MCF 10A (cell line): Measurements from ENCODE around the gene CRTAC1. TPM values are rescaled to one million over a fixed set of nuclear protein-coding genes. Genes with fewer than 3 reads are reported as not detected.

ENCODE experiments used
- BruUV-seq: library from RNA; stranded (reverse); fragments of 400-500 nt; replicated peaks from 2 replicates; lab custom pipeline; 2021; lab: Mats Ljungman, UMichigan
- CTCF ChIA-PET: fragments of 300-600 bp; sonication (Branson Sonifier 250); formaldehyde crosslinking; extraction: SDS; loops from one replicate; lab custom pipeline; 2021; ENCODE audit warnings: antibody characterized with exemption, inconsistent platforms; lab: Yijun Ruan, JAX
- POLR2A ChIA-PET: fragments of 300-600, 350-650 bp; sonication (Branson Sonifier 250); formaldehyde crosslinking; extraction: SDS; loops from one replicate; lab custom pipeline; 2020; ENCODE audit warnings: antibody characterized with exemption, inconsistent platforms; lab: Yijun Ruan, JAX
- DNase-seq: peaks from one replicate; pipeline ENCODE4 v3.0.0-alpha.2; 2018; ENCODE audit not compliant: unreplicated experiment
- H3K27ac Mint-ChIP-seq: one replicate; pipeline ENCODE4 v1.8.0; 2022; ENCODE audit warnings: mild to moderate bottlenecking, low read depth, mixed read lengths; ENCODE audit not compliant: unreplicated experiment
- H3K27me3 Mint-ChIP-seq: one replicate; pipeline ENCODE4 v1.8.0; 2022; ENCODE audit warnings: mixed read lengths; ENCODE audit not compliant: insufficient read depth, unreplicated experiment
- H3K36me3 Mint-ChIP-seq: one replicate; pipeline ENCODE4 v1.8.0; 2022; ENCODE audit warnings: mild to moderate bottlenecking, moderate library complexity, mixed read lengths; ENCODE audit not compliant: insufficient read depth, unreplicated experiment
- H3K4me1 Mint-ChIP-seq: one replicate; pipeline ENCODE4 v1.8.0; 2022; ENCODE audit warnings: mixed read lengths; ENCODE audit not compliant: insufficient read depth, unreplicated experiment
- H3K4me3 Mint-ChIP-seq: one replicate; pipeline ENCODE4 v1.8.0; 2022; ENCODE audit warnings: mild to moderate bottlenecking, moderate library complexity, mixed read lengths; ENCODE audit not compliant: unreplicated experiment
- H3K9me3 Mint-ChIP-seq: one replicate; pipeline ENCODE4 v1.8.0; 2022; ENCODE audit warnings: mixed read lengths; ENCODE audit not compliant: unreplicated experiment
- intact Hi-C: fragments of 100-400 bp; cut with micrococcal nuclease; formaldehyde crosslinking; loops from 2 replicates; pipeline ENCODE4 v1.14.1; 2022
- total RNA-seq: library from RNA; stranded (reverse); gene quantifications from 2 replicates; pipeline ENCODE4 v1.2.3, GENCODE V29; 2022
- TF ChIP-seq, protein P1 (sequence below): fragments of 200-600 bp; IDR thresholded peaks from one replicate; pipeline ENCODE4 v1.8.0; 2022; ENCODE audit warnings: antibody characterized with exemption, mild to moderate bottlenecking; ENCODE audit not compliant: unreplicated experiment

CRTAC1 gene
- total RNA-seq, 1 experiment from 2014 or later: not detected

DNA sequence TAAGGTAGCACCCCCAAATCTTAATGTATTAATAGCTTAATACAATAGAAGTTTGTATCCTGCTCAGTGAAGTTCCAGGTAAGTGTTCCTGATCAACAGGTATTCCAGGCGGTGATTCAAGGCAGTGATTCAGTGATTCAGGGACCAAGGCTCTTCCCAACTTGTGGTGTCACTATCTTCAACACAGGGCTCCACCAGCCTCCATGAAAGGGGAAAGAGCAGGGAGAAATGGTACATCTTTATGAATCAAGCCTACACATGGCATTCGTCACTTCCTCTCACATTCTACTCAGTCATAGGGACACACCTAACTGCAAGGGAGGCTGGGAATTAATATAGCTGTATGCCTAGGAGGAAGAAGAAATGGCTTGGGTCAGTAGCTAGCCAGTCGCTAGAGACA lies 175.7 kb downstream of the CRTAC1 start:
- TF ChIP-seq, protein P1, sequence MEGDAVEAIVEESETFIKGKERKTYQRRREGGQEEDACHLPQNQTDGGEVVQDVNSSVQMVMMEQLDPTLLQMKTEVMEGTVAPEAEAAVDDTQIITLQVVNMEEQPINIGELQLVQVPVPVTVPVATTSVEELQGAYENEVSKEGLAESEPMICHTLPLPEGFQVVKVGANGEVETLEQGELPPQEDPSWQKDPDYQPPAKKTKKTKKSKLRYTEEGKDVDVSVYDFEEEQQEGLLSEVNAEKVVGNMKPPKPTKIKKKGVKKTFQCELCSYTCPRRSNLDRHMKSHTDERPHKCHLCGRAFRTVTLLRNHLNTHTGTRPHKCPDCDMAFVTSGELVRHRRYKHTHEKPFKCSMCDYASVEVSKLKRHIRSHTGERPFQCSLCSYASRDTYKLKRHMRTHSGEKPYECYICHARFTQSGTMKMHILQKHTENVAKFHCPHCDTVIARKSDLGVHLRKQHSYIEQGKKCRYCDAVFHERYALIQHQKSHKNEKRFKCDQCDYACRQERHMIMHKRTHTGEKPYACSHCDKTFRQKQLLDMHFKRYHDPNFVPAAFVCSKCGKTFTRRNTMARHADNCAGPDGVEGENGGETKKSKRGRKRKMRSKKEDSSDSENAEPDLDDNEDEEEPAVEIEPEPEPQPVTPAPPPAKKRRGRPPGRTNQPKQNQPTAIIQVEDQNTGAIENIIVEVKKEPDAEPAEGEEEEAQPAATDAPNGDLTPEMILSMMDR: no peak
- Mint-ChIP-seq H3K9me3 (no peaks in the 10 kb centered on the region), H3K27me3 (peaks cover 47% of the 10 kb centered on the region), H3K4me1 (no peaks in the 10 kb centered on the region), H3K36me3 (no peaks in the 10 kb centered on the region), H3K4me3 (no peak overlapping the region), H3K27ac (no peak overlapping the region)
- DNase-seq: no peak
- no TSS peak for BruUV-seq
- ChIA-PET CTCF (no interaction called here), POLR2A (no interaction called here)
- intact Hi-C loops: no loop called here

DNA sequence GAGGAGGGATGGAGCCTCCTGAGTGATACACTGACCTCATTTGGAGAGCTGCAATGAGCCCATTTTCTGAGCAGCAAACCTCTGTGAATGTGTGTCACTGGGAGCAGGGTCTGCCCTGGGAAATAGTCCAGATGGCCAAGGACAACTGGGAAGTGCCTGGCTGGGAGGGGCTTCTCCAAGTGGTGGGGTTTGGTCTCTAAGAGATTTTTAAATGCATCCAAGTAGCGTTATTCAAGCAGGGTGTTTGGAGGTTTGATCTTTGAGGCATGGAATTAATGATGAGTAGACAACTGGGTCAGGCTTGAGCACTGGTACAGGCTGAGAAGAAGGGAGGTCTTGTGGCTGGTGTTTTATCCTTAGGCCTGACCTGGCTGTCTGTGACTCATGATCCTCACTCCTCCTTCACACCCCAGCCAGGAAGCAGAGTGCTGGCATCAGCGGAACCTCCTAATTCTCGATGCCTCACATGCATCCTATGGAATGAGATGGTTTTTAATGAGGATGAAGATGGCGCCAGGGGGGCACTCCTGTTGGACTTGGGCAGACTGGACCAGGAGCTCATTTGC lies 177.5 kb downstream of the CRTAC1 start:
- peaks cover 59% of the 10 kb centered on the region for H3K27me3 Mint-ChIP-seq
- BruUV-seq: no TSS peak
- TF ChIP-seq, protein P1: no peak
- H3K27ac Mint-ChIP-seq: no peak overlapping the region
- ChIA-PET POLR2A (no interaction called here), CTCF (interaction anchor here (0.6 to 1.5 kb wide), 3 partner anchors 17 to 99 kb away, joined by 3 to 8 read pairs (median 6); no protein-coding TSS in a partner anchor)
- no peaks in the 10 kb centered on the region for H3K4me1 Mint-ChIP-seq
- H3K4me3 Mint-ChIP-seq: no peak overlapping the region
- H3K9me3 Mint-ChIP-seq: no peaks in the 10 kb centered on the region
- DNase-seq: no peak
- no peaks in the 10 kb centered on the region for H3K36me3 Mint-ChIP-seq
- intact Hi-C loops: no loop called here

DNA sequence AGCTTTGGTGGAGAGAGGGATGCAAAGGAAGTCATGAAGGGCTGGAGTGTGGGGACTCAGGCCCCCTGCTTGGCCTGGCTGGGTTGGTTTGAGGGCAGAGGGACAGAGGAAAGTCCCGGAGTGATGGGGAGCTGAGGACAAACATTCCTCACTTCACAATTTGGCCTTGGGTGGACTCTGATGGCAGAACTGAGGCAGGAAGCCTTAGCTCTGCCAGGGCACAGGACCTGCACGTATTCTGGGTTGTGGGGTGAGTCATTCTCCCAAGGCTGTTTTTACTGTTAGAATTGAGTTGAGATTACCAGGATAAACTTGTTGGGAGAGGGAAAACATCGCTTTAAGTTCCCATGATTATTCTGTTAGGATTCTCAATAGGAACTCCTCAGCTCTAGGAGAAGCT lies 178.1 kb downstream of the CRTAC1 start:
- ChIA-PET POLR2A (no interaction called here), CTCF (interaction anchor here (0.6 to 1.5 kb wide), 2 partner anchors 17 to 98 kb away, joined by 3 to 8 read pairs; no protein-coding TSS in a partner anchor)
- BruUV-seq: no TSS peak
- intact Hi-C loops: no loop called here
- no peak overlapping the region for H3K4me3 Mint-ChIP-seq
- H3K36me3 Mint-ChIP-seq: no peaks in the 10 kb centered on the region
- H3K4me1 Mint-ChIP-seq: no peaks in the 10 kb centered on the region
- H3K9me3 Mint-ChIP-seq: no peaks in the 10 kb centered on the region
- TF ChIP-seq, protein P1: no peak
- no peak overlapping the region for H3K27ac Mint-ChIP-seq
- no peak for DNase-seq
- peaks cover 53% of the 10 kb centered on the region for H3K27me3 Mint-ChIP-seq

DNA sequence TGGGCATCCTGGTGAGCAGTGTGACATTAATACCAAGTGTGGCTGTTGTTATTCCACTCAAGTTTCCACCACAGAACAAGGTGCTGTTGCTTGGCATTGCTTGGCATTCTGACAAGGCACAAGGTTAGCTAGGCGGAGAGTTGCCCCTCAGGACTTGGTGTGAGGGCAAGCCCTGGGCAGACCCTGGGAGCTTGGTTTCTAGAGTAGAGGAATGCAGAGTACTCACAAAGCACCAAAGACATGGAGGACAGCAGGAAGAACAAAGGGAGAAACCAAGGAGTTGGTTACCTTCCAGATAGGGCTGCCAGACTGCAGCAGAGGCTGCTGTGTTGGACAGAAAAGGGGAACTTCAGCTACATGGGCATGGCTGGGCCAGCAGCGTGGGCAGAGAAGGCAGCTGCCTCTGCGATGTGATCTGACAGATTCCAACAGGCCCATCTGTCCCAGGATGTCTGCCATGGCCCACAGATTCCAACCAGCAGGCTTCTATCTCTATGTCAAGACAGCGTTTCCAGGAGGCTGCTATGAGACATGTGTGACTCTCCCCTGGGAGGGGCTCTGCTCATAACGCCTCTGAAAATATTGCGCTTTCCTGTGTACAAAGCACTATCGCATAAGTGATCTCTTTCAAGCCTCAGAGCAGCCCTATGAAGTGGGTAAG lies 178.9 kb downstream of the CRTAC1 start:
- POLR2A ChIA-PET: no interaction called here
- Mint-ChIP-seq H3K9me3 (no peaks in the 10 kb centered on the region), H3K4me1 (no peaks in the 10 kb centered on the region), H3K36me3 (no peaks in the 10 kb centered on the region), H3K27ac (no peak overlapping the region), H3K4me3 (no peak overlapping the region), H3K27me3 (peaks cover 45% of the 10 kb centered on the region)
- no TSS peak for BruUV-seq
- DNase-seq: no peak
- CTCF ChIA-PET: interaction anchor here (0.6 to 1.0 kb wide), 2 partner anchors 60 to 306 kb away, joined by 4 to 5 read pairs; no protein-coding TSS in a partner anchor
- intact Hi-C loops: no loop called here
- TF ChIP-seq, protein P1: no peak
